ENCODE results near the gene NAPB.

The NAPB gene

GRCh38 chr20:23437126-23437899, 16.0 kb upstream of the NAPB start:
- DNase-seq, result no peak

- no peak for DNase-seq
These were observed 15.4 kb upstream of the NAPB start for GRCh38 chr20:23436681-23437080.

GRCh38 chr20:23435626-23436539, 14.6 kb upstream of the NAPB start:
- DNase-seq, result no peak

- no peak for DNase-seq
These were observed 13.4 kb upstream of the NAPB start for GRCh38 chr20:23434521-23435313.

GRCh38 chr20:23433628-23434027, 12.3 kb upstream of the NAPB start:
- DNase-seq, result no peak

GRCh38 chr20:23425129-23425528, 3.8 kb upstream of the NAPB start:
- DNase-seq, result no peak

- peak; percentile 50 to 59 for DNase-seq
These were observed 1.0 kb downstream of the NAPB start for GRCh38 chr20:23419995-23420901.

- no peak for DNase-seq
These were observed 1.7 kb downstream of the NAPB start for GRCh38 chr20:23419657-23419994.

GRCh38 chr20:23417861-23418260, 3.4 kb downstream of the NAPB start:
- no peak for DNase-seq

GRCh38 chr20:23415959-23416583, 5.2 kb downstream of the NAPB start:
- no peak for DNase-seq

- DNase-seq, result no peak
These were observed 5.7 kb downstream of the NAPB start for GRCh38 chr20:23415555-23415954.

- no peak for DNase-seq
These were observed 6.6 kb downstream of the NAPB start for GRCh38 chr20:23414526-23415188.

GRCh38 chr20:23413862-23414422, 7.3 kb downstream of the NAPB start:
- DNase-seq, result no peak

- DNase-seq, result no peak
These were observed 9.3 kb downstream of the NAPB start for GRCh38 chr20:23412026-23412425.

GRCh38 chr20:23410916-23411695, 10.2 kb downstream of the NAPB start:
- no peak for DNase-seq

GRCh38 chr20:23409800-23410199, 11.5 kb downstream of the NAPB start:
- DNase-seq, result no peak

- no peak for DNase-seq
These were observed 12.3 kb downstream of the NAPB start for GRCh38 chr20:23408957-23409356.

- DNase-seq, result no peak
These were observed 13.4 kb downstream of the NAPB start for GRCh38 chr20:23407781-23408464.

- no peak for DNase-seq
These were observed 14.4 kb downstream of the NAPB start for GRCh38 chr20:23406880-23407279.
